NCI-H748 treated with DMSO at 0.1 percent for 48 hours (cell line): ENCODE data around the gene SLC9B1.
"Not testable (repeated sequence)": the region's sequence is repeated elsewhere in the genome, so short reads cannot be mapped to it uniquely, and the experiment has no call there.

ENCODE experiments used
- DNase-seq: peaks from one replicate; lab custom pipeline; 2025; lab: John Stamatoyannopoulos, UW

SLC9B1 gene

DNA sequence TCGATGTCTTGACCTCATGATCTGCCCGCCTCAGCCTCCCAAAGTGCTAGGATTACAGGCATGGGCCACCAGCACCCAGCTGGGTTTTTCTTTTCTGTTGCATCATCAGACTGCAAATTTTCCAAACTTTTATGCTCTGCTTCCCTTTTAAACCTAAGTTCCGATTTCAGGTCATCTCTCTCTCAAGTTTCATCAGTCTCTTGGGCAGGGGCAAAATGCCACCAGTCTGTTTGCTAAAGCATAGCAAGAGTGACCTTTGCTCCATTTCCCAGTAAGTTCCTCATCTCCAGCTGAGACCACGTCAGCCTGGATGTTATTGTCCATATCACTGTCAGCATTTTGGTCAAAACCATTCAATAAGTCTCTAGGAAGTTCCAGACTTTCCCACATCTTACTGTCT lies 141.2 kb downstream of the SLC9B1 start:
- not testable (repeated sequence) for DNase-seq

DNA sequence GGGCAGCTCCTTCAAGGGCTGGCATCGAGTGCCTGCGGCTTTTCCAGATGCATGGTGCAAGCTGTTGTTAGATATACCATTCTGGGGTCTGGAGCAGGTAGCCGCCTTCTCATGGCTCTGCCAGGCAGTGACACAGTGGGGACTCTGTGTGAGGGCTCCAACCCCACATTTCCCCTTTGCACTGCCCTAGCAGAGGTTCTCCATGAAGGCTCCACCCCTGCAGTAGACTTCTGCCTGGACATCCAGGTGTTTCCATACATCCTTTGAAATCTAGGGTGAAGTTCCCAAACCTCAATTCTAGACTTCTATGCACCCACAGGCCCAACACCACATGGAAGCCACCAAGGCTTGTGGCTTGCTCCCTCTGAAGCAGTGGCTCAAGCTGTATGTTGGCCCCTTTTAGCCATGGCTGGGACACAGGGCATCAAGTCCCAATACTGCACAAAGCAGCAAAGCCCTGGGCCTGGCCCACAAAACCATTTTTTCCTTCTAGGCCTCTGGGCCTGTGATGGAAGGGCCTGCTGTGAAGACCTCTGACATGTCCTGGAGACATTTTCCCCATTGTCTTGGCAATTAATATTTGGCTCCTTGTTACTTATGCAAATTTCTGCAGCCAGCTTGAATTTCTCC lies 141.9 kb downstream of the SLC9B1 start:
- DNase-seq, result not testable (repeated sequence)

GRCh38 chr4:102871772-102872171 lies 147.7 kb downstream of the SLC9B1 start:
- no peak for DNase-seq

DNA sequence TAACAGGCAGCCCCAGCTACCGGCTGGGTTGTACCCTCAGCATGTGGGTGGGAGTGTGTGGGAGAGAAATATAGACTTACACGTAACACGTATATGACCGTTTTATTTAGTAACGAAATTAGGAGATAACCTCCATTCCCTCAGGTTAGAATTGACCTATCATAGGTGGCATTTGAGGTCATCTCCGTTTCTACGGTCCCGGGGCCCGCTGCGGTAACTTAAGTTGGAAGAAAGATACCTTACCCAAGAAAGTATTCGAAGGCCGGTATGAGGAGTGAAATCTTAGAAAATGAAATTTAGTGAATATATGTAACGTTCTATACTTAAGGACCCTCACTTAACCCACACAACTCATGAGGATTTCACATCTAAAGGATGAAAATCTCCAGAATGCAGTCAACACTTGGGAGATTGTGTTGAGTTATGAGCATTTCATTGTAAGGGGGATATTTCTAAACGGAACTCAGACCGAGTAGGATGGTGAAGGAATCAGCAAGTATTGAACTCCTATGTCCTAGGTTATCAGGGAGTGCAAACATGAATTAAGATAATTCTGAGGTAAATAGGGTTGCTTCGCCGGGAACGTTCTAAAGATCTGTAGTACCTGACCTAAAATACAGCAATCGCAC lies 149.8 kb downstream of the SLC9B1 start:
- peak; percentile 39 for DNase-seq

GRCh38 chr4:102868781-102869568 lies 150.5 kb downstream of the SLC9B1 start, which contains the start of gene CISD2:
CISD2 (plus strand) TSS chr4:102868992; CDS start chr4:102869085, 93 bp downstream.
- DNase-seq, result peak; percentile 86

- no peak for DNase-seq
Observed at GRCh38 chr4:102868153-102868780, 151.2 kb downstream of the SLC9B1 start.

DNA sequence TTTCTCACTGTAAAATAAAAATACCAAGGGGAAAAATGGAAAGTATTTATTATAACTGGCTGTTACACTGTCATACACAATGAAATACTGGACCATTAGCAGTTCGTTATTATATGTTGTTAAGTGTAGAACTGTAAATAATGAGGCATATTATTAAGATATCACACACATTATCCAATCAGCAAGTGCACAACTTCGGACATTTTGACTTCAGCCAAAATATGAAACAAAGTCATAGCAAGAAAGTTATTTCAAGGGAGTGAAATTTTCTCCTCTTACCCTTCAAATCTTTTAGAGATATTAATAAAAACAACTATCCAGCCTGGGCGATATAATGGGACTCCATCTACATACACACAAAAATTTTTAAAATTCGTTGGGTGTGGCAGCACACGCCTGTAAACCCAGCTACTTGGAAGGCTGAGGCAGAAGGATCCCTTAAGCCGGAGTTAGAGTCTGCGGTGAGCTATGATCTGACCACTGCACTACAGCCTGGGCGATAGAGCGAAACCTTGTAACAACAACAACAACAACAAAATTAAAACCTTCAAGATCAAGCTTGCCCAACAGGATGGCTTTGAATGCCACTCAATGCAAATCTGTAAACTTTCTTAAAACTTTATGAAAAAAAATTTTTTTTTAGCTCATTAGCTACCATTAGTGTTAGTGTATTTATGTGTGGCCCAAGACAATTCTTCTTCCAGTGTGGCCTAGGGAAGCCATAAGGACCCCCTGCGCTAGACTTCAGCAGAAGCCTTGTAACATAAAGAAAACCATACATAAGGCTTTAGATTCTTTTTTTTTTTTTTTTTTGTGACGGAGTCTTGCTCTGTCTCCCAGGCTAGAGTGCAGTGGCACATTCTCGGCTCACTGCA lies 152.0 kb downstream of the SLC9B1 start:
- no peak for DNase-seq

- DNase-seq, result not testable (repeated sequence)
Observed at GRCh38 chr4:102865327-102865726, 154.2 kb downstream of the SLC9B1 start.

GRCh38 chr4:102862747-102863146 lies 156.8 kb downstream of the SLC9B1 start:
- DNase-seq, result no peak

GRCh38 chr4:102862016-102862415 lies 157.5 kb downstream of the SLC9B1 start:
- DNase-seq, result no peak

DNA sequence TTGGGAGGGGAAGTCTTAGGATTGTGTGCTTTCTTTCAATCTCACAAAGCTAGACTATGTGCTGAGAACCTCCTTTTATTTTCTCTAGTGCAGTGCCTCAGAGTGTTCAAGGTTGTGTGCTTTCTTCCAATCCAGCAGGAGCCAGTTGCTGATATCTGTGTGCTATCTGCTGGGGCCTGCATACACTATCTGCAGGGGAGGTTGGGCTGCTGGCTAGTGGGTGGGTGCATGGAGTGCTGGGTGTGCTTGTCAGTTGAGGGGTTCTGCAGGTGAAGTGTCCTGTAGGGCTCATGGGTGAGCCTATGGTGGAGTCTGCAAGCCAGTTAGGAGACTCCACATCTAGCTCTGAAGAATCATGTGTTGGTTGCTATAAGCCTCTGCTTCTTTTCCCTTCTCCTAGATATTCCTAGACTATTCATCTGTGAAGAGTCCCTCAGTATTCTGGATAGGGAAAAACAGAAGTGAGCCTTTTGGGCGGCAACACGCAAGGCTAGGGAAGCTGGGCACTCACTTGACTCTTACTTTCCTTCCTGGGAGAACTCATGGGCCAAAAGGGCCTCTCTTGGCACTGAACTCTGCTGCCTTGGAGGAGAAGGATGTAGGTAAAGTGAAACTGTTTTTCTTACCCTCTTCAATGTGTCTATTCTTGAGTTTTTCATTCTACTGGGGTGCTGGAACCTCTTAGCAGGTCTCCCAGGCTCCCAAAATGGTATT lies 158.7 kb downstream of the SLC9B1 start:
- no peak for DNase-seq

- no peak for DNase-seq
Observed at GRCh38 chr4:102858828-102859464, 160.6 kb downstream of the SLC9B1 start.
